Measurements from ENCODE around the gene TRMT1. TPM values are rescaled to one million over a fixed set of nuclear protein-coding genes. Genes with fewer than 3 reads are reported as not detected.
A peak's percentile ranks its signal among the peaks of the same experiment; 100 is the strongest.

Gene TRMT1
- total RNA-seq, 1 experiment from 2014 or later: 106 TPM

- Mint-ChIP-seq H3K27ac (peak overlapping the region; percentile 78), H3K9me3 (no peaks in the 10 kb centered on the region), H3K4me3 (no peak overlapping the region), H3K36me3 (peaks cover 4% of the 10 kb centered on the region; the same call in 1 of the 2 replicates), H3K27me3 (ENCODE audit: low read depth) (no peaks in the 10 kb centered on the region; the same call in 1 of the 2 replicates), H3K4me1 (peaks cover 47% of the 10 kb centered on the region)
- DNase-seq (ENCODE audit: low spot score): no peak
- TF ChIP-seq GTF2I (CRISPR knock-in tag; conservative IDR thresholded peaks at IDR 0.05) (0 out of 2 replicates have a peak, but pooled peaks have one; percentile 45), ZNF416 (CRISPR knock-in tag; IDR thresholded peaks at IDR 0.05) (no peak), ZNF263 (CRISPR knock-in tag; IDR thresholded peaks at IDR 0.05; ENCODE audit: low read depth) (peak; percentile 61; the same call in 1 of the 2 replicates), FOXJ3 (CRISPR knock-in tag; IDR thresholded peaks at IDR 0.05; ENCODE audit: borderline replicate concordance) (no peak), MYBL2 (CRISPR knock-in tag; IDR thresholded peaks at IDR 0.05) (no peak)
- POLR2A ChIA-PET: interaction anchor here (0.6 kb wide), 1 partner anchor 150 kb away, joined by 3 read pairs; no protein-coding TSS in a partner anchor
- ATAC-seq: no peak
- CTCF ChIA-PET: interaction anchor here (0.9 to 1.1 kb wide), 2 partner anchors 30 to 160 kb away, joined by 3 to 4 read pairs; no protein-coding TSS in a partner anchor
Observed at GRCh38 chr19:13122980-13123957, 6.7 kb upstream of the TRMT1 start.

- Mint-ChIP-seq H3K4me1 (peaks cover 51% of the 10 kb centered on the region), H3K27me3 (ENCODE audit: low read depth) (no peaks in the 10 kb centered on the region; the same call in 1 of the 2 replicates), H3K27ac (peak overlapping the region; percentile 61), H3K9me3 (no peaks in the 10 kb centered on the region), H3K4me3 (no peak overlapping the region), H3K36me3 (peaks cover 4% of the 10 kb centered on the region; the same call in 1 of the 2 replicates)
- TF ChIP-seq ELF4 (CRISPR knock-in tag; IDR thresholded peaks at IDR 0.05; ENCODE audit: low read depth) (no peak), ETV6 (CRISPR knock-in tag; IDR thresholded peaks at IDR 0.05) (no peak), JAZF1 (CRISPR knock-in tag; IDR thresholded peaks at IDR 0.05) (no peak), ZNF281 (CRISPR knock-in tag; IDR thresholded peaks at IDR 0.05) (no peak), SP1 (CRISPR knock-in tag; conservative IDR thresholded peaks at IDR 0.05) (no peak), SMAD3 (CRISPR knock-in tag; IDR thresholded peaks at IDR 0.05; ENCODE audit: borderline replicate concordance) (no peak), NR3C1 (CRISPR knock-in tag; conservative IDR thresholded peaks at IDR 0.05; ENCODE audit: low read depth) (no peak), ZMAT4 (CRISPR knock-in tag; IDR thresholded peaks at IDR 0.05) (no peak), ATF1 (CRISPR knock-in tag; IDR thresholded peaks at IDR 0.05) (no peak), ZNF416 (CRISPR knock-in tag; IDR thresholded peaks at IDR 0.05) (no peak), AR (CRISPR knock-in tag; IDR thresholded peaks at IDR 0.05) (no peak)
- ChIA-PET CTCF (no interaction called here), POLR2A (no interaction called here)
- DNase-seq (ENCODE audit: low spot score) (no peak), ATAC-seq (no peak)
Observed at GRCh38 chr19:13122275-13122878, 5.8 kb upstream of the TRMT1 start.

All from WTC11 (cell line).